Activated T-cell treated with anti-CD3 and anti-CD28 coated beads, Interleukin-2, amount 50 U/mL, for 72 hours (primary cell): ENCODE measurements around the gene ELANE. TPM values are rescaled to one million over a fixed set of nuclear protein-coding genes. Genes with fewer than 3 reads are reported as not detected.

Experiments used
- ATAC-seq, 2 donors: fragments of 150-1000 bp; cut with Tn5 transposase; replicated peaks in 1 of 2; 2 replicates each; pipeline ENCODE4 v1.10.0; 2021; ENCODE audit warnings: moderate library complexity in 2 of 2, mild to moderate bottlenecking in 1 of 2
- DNase-seq, 2 donors: peaks; one replicate each; pipeline ENCODE4 v3.0.0; 2021 to 2022; ENCODE audit warnings: mixed read lengths in 1 of 2
- H3K27ac Mint-ChIP-seq: one replicate; pipeline ENCODE4 v1.8.0; 2022; ENCODE audit warnings: mild to moderate bottlenecking, moderate library complexity, mixed read lengths
- H3K27me3 Mint-ChIP-seq: one replicate; pipeline ENCODE4 v1.8.0; 2022; ENCODE audit warnings: low read depth, mixed read lengths
- H3K36me3 Mint-ChIP-seq, 2 donors: one replicate each; pipeline ENCODE4 v1.8.0; 2022; ENCODE audit warnings: mixed read lengths in 2 of 2, mild to moderate bottlenecking in 1 of 2; ENCODE audit not compliant: insufficient read depth in 2 of 2
- H3K4me1 Mint-ChIP-seq: one replicate; pipeline ENCODE4 v1.8.0; 2022; ENCODE audit warnings: low read depth, mixed read lengths
- H3K4me3 Mint-ChIP-seq, 2 donors: one replicate each; pipeline ENCODE4 v1.8.0; 2022; ENCODE audit warnings: mild to moderate bottlenecking in 2 of 2, mixed read lengths in 2 of 2, moderate library complexity in 2 of 2
- H3K9me3 Mint-ChIP-seq, 2 donors: one replicate each; pipeline ENCODE4 v1.8.0; 2022; ENCODE audit warnings: mixed read lengths in 2 of 2
- total RNA-seq, 2 donors: library from RNA; stranded (reverse); gene quantifications; one replicate each; pipeline ENCODE4 v1.2.3, GENCODE V29; 2022

ELANE gene
- total RNA-seq, 2 donors from 2014 or later: not detected

- DNase-seq (no peak), ATAC-seq (no peak)
- Mint-ChIP-seq H3K27ac (no peak overlapping the region), H3K4me3 (no peak overlapping the region), H3K27me3 (no peaks in the 10 kb centered on the region), H3K36me3 (peaks cover 9 to 39% of the 10 kb centered on the region in 2 donors), H3K9me3 (peaks cover 0 to 1% of the 10 kb centered on the region in 2 donors), H3K4me1 (peaks cover 8% of the 10 kb centered on the region)
Observed at GRCh38 chr19:810077-810855, 41.8 kb upstream of the ELANE start.

DNA sequence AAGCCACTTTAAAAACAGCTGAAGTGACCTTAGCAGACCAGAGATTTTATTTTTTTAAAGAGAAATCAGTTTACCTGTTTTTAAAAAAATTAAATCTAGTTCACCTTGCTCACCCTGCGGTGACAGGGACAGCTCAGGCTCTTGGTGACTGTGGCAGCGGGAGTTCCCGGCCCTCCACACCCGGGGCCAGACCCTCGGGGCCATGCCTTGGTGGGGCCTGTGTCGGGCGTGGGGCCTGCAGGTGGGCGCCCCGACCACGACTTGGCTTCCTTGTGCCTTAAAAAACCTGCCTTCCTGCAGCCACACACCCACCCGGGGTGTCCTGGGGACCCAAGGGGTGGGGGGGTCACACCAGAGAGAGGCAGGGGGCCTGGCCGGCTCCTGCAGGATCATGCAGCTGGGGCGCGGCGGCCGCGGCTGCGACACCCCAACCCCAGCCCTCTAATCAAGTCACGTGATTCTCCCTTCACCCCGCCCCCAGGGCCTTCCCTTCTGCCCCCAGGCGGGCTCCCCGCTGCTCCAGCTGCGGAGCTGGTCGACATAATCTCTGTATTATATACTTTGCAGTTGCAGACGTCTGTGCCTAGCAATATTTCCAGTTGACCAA is 41.1 kb upstream of the ELANE start:
- H3K27me3 Mint-ChIP-seq: no peaks in the 10 kb centered on the region
- H3K36me3 Mint-ChIP-seq: peaks cover 12 to 36% of the 10 kb centered on the region in 2 donors

GRCh38 chr19:811506-812048 is 40.5 kb upstream of the ELANE start:
- no peak for ATAC-seq
- H3K4me1 Mint-ChIP-seq: peaks cover 8% of the 10 kb centered on the region
- H3K36me3 Mint-ChIP-seq: peaks cover 16 to 39% of the 10 kb centered on the region in 2 donors
- H3K27ac Mint-ChIP-seq: peak overlapping the region; percentile 70
- peaks cover 5 to 8% of the 10 kb centered on the region in 2 donors for H3K9me3 Mint-ChIP-seq
- H3K4me3 Mint-ChIP-seq: no peak overlapping the region
- DNase-seq: no peak
- no peaks in the 10 kb centered on the region for H3K27me3 Mint-ChIP-seq

More for the DNA sequence above, 41.1 kb upstream of the ELANE start:
- ATAC-seq (peak in 1 of 2 donors; percentile 4), DNase-seq (no peak)
- Mint-ChIP-seq H3K4me1 (peaks cover 8% of the 10 kb centered on the region), H3K9me3 (peaks cover 2 to 4% of the 10 kb centered on the region in 2 donors), H3K27ac (peak overlapping the region; percentile 70), H3K4me3 (no peak overlapping the region)

DNA sequence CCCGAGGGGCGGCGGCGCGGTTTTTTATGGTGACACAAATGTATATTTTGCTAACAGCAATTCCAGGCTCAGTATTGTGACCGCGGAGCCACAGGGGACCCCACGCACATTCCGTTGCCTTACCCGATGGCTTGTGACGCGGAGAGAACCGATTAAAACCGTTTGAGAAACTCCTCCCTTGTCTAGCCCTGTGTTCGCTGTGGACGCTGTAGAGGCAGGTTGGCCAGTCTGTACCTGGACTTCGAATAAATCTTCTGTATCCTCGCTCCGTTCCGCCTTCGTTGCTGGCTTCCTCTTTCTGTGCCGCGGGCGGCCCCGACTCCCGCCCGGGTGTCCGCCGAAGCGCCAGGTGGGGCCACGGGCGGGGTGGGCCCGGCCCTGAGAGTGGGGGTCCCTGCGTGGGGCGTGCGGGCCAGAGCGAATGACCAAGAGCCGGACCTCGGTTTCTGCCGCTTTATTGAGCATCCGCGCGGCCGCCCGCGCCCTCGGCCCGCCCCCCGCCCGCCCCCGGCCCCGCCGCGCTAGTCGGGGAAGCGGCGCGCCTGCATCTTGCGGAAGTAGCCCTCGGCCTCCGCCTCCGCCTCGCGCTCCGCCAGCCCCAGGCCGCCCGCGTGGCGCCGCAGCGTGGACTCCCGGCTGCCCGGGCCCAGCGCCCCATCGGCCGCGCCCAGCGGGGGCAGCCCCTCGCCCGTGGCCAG is 39.9 kb upstream of the ELANE start:
- H3K27me3 Mint-ChIP-seq: no peaks in the 10 kb centered on the region
- ATAC-seq (peak in 1 of 2 donors; percentile 4), DNase-seq (no peak)
- no peak overlapping the region for H3K27ac Mint-ChIP-seq
- peaks cover 7% of the 10 kb centered on the region for H3K4me1 Mint-ChIP-seq
- H3K9me3 Mint-ChIP-seq: peaks cover 8 to 10% of the 10 kb centered on the region in 2 donors
- H3K36me3 Mint-ChIP-seq: peaks cover 16 to 35% of the 10 kb centered on the region in 2 donors
- H3K4me3 Mint-ChIP-seq: no peak overlapping the region

GRCh38 chr19:812747-813218 is 39.3 kb upstream of the ELANE start:
- peaks cover 10 to 29% of the 10 kb centered on the region in 2 donors for H3K36me3 Mint-ChIP-seq

GRCh38 chr19:813219-814151 is 38.6 kb upstream of the ELANE start:
- peaks cover 8 to 27% of the 10 kb centered on the region in 2 donors for H3K36me3 Mint-ChIP-seq

More at GRCh38 chr19:812747-813218, 39.3 kb upstream of the ELANE start:
- no peaks in the 10 kb centered on the region for H3K27me3 Mint-ChIP-seq
- peaks cover 8 to 10% of the 10 kb centered on the region in 2 donors for H3K9me3 Mint-ChIP-seq
- no peak overlapping the region for H3K4me3 Mint-ChIP-seq
- no peak overlapping the region for H3K27ac Mint-ChIP-seq
- ATAC-seq (peak in 1 of 2 donors; percentile 2), DNase-seq (no peak)
- peaks cover under 1% of the 10 kb centered on the region for H3K4me1 Mint-ChIP-seq

GRCh38 chr19:814152-815078 is 37.7 kb upstream of the ELANE start:
- H3K36me3 Mint-ChIP-seq: peaks cover 8 to 25% of the 10 kb centered on the region in 2 donors
- no peak overlapping the region for H3K4me3 Mint-ChIP-seq
- peaks cover 8 to 10% of the 10 kb centered on the region in 2 donors for H3K9me3 Mint-ChIP-seq
- H3K4me1 Mint-ChIP-seq: no peaks in the 10 kb centered on the region
- no peak overlapping the region for H3K27ac Mint-ChIP-seq
- H3K27me3 Mint-ChIP-seq: no peaks in the 10 kb centered on the region
- DNase-seq (no peak), ATAC-seq (peak in 1 of 2 donors; percentile 5)

More at GRCh38 chr19:813219-814151, 38.6 kb upstream of the ELANE start:
- no peaks in the 10 kb centered on the region for H3K27me3 Mint-ChIP-seq
- no peak overlapping the region for H3K4me3 Mint-ChIP-seq
- H3K9me3 Mint-ChIP-seq: peaks cover 8 to 10% of the 10 kb centered on the region in 2 donors
- H3K4me1 Mint-ChIP-seq: no peaks in the 10 kb centered on the region
- no peak for DNase-seq
- peak in 1 of 2 donors; percentile 6 for ATAC-seq
- H3K27ac Mint-ChIP-seq: no peak overlapping the region

DNA sequence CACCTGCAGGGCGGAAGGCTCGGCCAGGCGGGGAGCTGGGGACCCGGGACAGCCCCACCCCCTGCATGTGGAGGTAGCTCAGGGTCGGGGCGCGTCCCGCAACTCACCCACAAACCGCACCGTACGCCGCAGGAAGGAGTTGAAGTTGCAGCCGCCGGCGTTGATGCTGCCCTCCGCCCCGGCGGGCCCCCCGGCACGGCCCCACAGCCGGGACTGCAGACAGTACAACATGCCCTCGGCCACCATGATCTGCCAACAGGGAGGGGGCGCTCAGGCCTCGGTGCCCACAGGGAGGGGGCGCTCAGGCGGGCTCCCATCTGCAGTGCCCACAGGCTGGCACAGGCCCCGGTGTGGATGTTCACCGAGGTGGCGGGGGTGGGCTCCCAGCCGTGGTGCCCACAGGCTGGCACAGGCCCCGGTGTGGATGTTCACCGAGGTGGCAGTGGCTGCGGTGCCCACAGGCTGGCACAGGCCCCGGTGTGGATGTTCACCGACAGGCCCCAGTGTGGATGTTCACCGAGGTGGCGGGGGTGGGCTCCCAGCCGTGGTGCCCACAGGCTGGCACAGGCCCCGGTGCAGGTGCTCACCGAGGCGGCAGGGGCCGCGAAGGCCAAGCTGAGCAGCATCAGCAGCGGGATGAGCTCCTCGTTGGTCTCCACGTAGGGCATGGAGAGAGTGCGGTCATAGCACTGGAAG is 36.9 kb upstream of the ELANE start:
- DNase-seq (no peak), ATAC-seq (peak; percentile 1 to 10)
- no peaks in the 10 kb centered on the region for H3K4me1 Mint-ChIP-seq
- H3K4me3 Mint-ChIP-seq: no peak overlapping the region
- H3K9me3 Mint-ChIP-seq: peaks cover 8 to 10% of the 10 kb centered on the region in 2 donors
- no peaks in the 10 kb centered on the region for H3K27me3 Mint-ChIP-seq
- H3K27ac Mint-ChIP-seq: no peak overlapping the region
- peaks cover 8 to 21% of the 10 kb centered on the region in 2 donors for H3K36me3 Mint-ChIP-seq

DNA sequence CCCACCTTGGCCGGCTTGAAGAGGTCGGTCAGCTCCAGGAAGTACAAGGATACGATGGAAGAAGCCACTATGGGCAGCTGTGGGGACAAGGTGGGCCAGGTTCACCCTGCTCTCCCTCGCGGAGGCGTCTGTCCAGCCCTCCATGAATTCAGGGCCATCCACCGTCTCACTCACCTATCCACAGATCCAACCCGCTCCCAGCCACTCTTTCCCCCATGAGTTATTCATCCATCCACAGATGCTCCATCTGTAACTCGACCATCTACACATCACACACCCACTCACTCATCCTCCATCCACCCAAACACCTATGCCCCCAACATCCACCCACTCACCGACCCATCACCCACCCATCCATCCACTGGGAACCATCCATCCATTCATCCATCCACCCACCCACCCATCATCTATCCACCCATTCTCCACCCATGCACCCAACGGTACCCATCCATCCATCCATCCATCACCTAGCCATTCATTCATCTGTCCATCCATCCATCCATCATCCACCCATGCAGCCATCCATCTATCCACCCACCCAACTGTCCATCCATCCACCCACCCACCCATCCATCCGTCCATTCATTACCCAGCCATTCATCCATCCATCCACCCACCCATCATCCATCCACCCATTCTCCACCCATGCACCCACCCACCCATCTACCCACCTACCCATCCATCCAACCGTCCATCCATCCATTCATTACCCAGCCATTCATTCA is 36.2 kb upstream of the ELANE start:
- H3K9me3 Mint-ChIP-seq: peaks cover 8 to 10% of the 10 kb centered on the region in 2 donors
- H3K27ac Mint-ChIP-seq: peak overlapping the region; percentile 3
- DNase-seq (no peak), ATAC-seq (peak in 1 of 2 donors; percentile 6)
- H3K4me3 Mint-ChIP-seq: no peak overlapping the region
- peaks cover 8 to 17% of the 10 kb centered on the region in 2 donors for H3K36me3 Mint-ChIP-seq
- H3K4me1 Mint-ChIP-seq: no peaks in the 10 kb centered on the region
- no peaks in the 10 kb centered on the region for H3K27me3 Mint-ChIP-seq

- H3K4me3 Mint-ChIP-seq: no peak overlapping the region
- no peaks in the 10 kb centered on the region for H3K27me3 Mint-ChIP-seq
- H3K4me1 Mint-ChIP-seq: no peaks in the 10 kb centered on the region
- ATAC-seq (no peak), DNase-seq (no peak)
- peaks cover 8 to 10% of the 10 kb centered on the region in 2 donors for H3K9me3 Mint-ChIP-seq
- H3K36me3 Mint-ChIP-seq: peaks cover 8 to 15% of the 10 kb centered on the region in 2 donors
- peak overlapping the region; percentile 6 for H3K27ac Mint-ChIP-seq
Observed at GRCh38 chr19:816500-816857, 35.6 kb upstream of the ELANE start.
